GM21367 (cell line): ENCODE results near the gene MORN1.
A peak's percentile ranks its signal among the peaks of the same experiment; 100 is the strongest.
"Not testable (repeated sequence)": the region's sequence is repeated elsewhere in the genome, so short reads cannot be mapped to it uniquely, and the experiment has no call there.

ENCODE experiments used
- ATAC-seq: cut with Tn5 transposase; IDR thresholded peaks from one replicate; pipeline ENCODE4 v1.9.1; 2021; ENCODE audit not compliant: unreplicated experiment

The MORN1 gene

DNA sequence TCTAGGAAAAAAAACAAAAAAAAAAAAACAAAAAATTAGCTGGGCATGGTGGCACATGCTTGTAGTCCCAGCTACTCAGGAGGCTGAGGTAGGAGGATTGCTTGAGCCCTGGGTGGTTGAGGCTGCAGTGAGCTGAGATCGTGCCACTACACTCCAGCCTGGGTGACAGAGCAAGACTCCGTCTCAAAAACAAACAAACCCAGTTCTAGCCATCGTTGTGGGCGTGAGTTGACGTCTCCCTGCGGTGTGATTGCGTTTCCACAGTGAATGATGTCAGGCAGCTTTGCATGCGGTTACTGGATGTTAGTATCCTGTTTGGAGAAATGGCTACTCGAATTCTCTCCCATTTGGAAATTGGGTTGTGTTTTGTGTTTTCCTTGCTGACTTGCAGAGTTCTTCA lies 95.1 kb downstream of the MORN1 start:
- ATAC-seq = not testable (repeated sequence)

DNA sequence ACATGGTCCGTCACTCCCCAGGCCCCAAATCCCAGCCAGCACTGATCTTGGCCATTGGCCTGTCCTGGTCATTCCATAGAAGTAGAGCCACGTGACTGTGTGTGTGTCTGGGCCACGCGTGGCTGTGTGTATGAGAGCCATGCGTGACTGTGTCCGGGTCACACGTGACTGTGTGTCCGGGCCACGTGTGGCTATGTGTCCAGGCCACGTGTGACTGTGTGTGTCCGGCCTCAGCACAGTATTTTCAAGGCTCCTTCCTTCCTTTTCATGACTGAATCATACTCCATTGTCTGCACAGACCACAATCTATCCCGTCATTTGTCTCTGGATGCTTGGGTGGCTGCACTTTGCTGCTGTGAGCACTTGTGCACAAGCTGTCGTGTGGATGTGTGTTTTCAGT lies 95.8 kb downstream of the MORN1 start:
- no peak for ATAC-seq

- no peak for ATAC-seq
Measured at GRCh38 chr1:2294725-2295078, 96.7 kb downstream of the MORN1 start.

DNA sequence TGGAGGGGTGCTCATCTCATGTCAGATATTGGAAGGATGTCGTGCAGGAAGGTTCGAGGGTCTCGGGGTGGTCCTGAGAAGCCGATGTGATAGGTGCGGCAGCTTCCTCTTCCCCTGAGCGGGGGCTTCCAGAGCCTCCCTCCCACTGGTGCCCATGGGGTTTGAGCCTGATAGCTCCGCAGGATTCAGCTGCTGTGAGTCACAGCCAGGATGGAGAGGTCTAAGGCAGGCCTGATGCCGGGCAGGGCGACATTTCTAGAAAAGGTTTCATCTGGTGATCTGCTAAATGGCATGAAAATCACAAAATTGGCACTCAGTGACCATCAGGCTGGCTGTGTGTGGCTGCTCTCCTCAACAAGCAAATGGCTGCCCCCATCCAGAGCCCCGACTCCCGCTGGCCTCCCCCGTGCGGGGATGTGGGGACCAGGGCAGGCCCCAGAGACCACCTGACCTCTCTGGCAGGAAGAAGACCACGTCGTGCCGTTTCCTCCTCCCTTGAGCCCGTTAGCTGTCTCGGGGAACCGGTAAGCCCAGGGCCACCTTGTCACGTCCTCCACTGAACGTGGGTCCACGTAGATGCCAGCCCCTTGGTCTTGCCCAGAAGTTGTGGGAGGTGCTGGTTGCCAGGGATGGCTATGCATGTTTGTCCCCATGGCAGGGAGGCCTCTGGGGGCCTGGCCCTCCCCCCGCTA lies 97.2 kb downstream of the MORN1 start:
- ATAC-seq = no peak

DNA sequence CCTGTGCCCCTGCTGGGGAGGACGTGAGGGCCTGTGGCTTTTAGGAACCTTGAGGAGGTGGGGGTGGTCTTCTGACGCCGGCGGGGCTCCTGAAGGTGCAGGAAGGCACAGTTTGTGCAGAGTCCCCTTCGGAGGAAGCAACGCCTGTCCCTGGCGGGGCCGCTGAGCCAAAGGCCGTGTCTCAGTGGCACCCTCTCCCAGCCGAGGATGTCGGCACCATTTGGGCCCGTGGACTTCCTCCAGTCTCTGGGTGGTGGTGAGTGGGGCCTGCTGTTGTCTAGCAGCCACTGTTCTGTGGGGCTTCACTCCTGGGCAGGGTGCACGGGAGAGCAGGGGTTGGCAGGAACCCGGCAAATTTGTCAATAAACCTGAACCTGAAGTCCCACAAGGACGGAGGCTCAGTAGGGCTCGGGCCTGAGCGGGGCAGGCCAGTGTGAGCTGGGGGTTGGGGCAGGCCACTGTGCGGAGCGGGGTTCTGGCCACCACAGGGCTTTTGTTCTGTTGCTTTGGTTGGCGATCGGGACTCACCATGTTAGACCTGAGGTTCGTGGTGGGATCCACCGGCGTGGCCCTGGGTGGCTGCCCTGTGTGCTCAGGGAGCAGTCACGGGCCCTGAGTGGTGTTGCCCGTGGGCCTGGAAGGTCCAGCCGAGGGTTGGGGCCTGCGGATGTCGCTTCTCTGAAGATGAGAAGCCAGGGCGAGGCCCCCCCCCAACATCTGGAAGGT lies 98.5 kb downstream of the MORN1 start:
- no peak for ATAC-seq

- ATAC-seq = no peak
Measured at GRCh38 chr1:2291577-2291976, 99.8 kb downstream of the MORN1 start.

GRCh38 chr1:2290595-2291510 lies 100.5 kb downstream of the MORN1 start:
- peak; percentile 40 for ATAC-seq

- ATAC-seq = no peak
Measured at GRCh38 chr1:2290171-2290578, 101.2 kb downstream of the MORN1 start.

- ATAC-seq = no peak
Measured at GRCh38 chr1:2289607-2290006, 101.7 kb downstream of the MORN1 start.

DNA sequence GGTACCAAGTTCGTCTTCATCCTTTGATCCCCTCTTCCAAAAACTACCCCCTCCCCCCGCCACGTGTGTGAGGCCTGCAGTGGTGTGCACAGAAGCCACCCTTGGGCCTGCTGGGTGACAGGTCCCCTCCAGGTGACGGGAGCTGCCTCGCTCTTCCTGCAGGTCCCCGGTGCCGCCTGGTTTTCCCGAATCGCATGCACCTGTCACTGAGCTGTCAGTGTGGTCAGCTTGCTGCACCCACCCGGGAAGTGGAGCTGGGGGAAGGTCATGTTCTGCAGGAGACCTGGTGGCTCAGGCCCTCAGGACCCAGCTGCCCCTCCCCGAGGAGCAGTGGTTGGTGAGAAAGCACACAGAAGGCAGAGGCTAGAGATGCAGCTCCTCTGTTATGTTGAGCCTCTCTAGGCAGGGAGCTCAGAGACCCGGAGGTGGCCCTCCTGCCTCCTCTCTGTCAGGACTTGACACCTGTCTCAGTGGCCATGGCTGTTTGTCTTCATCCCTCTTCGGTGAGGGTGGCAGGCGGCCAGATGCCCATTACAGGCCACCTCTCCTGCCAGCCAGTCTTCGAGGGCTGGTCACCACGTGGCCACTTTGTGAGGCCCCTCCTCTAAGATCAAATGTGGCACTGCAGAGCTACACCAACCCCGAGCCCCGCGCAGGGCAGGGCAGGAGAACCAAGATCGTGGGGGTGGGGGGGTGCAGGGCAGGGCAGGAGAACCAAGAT lies 102.4 kb downstream of the MORN1 start:
- no peak for ATAC-seq

DNA sequence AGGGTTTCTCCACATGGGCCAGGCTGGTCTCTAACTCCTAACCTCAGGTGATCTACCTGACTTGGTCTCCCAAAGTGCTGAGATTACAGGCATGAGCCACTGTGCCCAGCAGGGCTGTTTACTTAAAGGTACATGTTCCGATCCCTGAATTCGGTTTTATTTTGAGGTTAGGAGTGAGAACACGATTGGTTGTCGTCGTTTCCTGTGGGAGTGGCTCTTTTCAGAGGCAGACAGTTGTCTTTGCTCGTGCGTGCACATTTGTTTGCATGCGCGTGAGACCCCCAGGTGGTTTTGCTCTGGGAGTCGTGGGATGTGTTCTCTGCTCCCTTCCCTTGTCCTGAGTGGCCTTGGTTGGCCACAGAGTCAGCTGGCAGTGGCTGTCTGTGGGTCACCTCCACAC lies 103.0 kb downstream of the MORN1 start:
- no peak for ATAC-seq

DNA sequence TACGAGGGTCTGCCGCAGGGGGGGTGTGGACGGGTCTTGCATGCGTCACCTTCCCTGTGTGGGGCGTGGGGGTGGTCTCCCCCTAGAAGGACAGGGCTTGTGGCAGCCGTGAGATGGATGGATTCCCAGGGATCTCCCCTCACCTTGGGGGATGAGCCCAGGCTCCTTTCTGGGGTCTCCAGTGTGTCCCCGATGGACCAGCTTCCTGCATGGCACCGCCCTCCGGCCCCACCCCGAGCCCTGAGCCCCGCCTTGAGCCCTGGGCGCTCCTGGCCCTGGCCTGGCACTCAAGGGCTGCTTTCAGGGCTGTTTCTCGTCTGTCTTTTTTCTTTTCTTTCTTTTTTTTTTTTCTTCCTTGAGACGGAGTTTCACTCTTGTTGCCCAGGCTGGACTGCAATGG lies 103.7 kb downstream of the MORN1 start:
- ATAC-seq = no peak

GRCh38 chr1:2286923-2287322 lies 104.4 kb downstream of the MORN1 start:
- ATAC-seq = no peak

- ATAC-seq = no peak
Measured at GRCh38 chr1:2284932-2285331, 106.4 kb downstream of the MORN1 start.

DNA sequence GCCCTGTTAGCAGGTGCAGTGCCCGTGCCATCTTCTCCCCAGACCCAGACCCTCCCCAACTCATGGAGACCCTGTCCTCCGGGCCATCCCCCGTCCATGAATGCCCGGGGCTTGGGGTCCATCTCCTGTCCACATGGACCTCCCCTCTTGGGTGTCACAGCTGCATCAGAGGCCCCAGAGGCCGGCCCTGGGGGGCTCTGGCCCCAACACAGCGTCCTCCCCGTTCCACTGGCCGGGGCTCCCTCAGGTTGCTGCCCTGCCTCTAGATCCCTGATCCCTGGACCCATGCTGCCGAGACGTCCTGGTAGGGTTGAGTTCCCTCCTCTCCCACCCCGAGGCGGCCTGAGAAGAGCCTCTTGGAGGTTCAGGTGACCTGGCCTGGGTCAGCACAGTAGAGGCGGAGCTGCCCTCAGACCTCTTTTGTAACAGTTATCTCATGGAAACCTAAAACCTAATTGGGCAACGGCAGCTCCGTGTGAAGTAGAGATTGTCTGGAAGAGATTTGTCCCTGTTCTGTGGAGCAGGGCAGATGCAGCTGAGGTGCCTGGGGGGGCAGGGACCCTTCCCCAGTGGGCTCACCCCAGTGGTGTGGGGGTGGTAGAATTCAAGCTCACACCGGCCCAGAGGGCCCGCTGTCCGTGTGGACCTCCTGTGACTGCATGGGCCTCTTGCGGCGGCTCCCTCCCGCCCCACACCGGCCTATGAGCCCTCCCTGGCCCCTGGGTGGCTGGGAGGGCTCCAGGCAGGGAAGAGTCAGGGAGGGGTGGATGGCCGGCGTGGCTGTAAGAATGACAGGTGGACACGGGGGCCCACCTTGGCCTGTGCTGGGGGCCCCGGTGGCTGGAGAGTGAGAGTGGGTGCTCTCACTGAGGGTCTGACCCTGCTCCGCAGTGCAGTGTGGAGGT lies 107.1 kb downstream of the MORN1 start:
- ATAC-seq = no peak

DNA sequence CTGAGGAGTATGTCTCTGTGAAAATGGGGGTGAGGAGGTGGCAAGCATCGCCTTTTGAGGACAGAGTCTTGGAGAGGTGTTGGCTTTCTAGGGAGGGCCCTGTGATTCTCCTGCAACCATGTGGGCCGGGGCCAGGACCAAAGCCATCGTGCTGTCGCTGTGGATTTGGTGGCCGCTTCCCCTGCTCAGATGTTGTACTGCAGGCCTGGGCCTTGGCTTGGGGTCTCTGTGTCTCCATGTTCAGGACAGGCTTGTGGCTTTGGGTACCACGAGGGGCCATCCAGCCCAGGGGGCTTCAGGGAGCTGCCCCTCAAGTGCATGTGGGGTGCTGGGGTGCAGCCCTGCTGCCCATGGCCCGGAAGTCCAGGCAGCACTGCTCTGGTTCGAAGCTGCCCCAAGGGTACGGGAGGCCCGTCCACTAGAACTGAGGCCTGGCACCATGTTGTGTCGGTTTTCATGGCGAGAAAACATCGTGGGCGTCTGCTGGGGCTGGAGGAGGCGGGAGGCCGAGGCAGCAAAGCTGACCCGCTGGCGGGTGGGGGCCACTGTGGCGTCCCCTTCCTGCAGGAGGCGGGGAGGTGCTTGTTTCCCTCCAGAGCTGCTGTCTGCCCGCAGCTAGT lies 107.9 kb downstream of the MORN1 start:
- ATAC-seq = no peak

GRCh38 chr1:2282556-2283270 lies 108.6 kb downstream of the MORN1 start:
- no peak for ATAC-seq

DNA sequence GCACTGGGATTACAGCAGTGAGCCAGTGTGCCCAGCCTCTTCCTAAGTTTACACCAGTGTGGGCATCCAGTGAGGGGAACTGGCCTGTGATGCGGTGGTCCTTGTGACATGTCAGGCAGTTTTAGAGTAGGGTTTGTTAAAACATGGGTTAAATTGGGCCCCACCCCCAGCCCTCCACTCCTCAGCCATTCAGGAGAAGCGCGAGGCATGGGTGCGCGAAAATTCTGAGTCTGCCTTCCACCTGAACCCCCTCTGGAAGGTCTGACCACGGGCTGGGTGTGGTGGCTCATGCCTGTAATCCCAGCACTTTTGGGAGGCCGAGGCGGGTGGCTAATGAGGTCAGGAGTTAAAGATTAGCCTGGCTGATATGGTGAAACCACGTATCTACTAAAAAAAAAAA lies 111.5 kb downstream of the MORN1 start:
- no peak for ATAC-seq

- no peak for ATAC-seq
Measured at GRCh38 chr1:2279210-2279639, 112.1 kb downstream of the MORN1 start.
